Bone marrow (tissue), 2 donors: Measurements from ENCODE around the gene OR2AG2.

Experiments used
- DNase-seq, 2 donors: peaks; one replicate each; lab custom pipeline; 2025; lab: John Stamatoyannopoulos, UW

OR2AG2 gene

DNA sequence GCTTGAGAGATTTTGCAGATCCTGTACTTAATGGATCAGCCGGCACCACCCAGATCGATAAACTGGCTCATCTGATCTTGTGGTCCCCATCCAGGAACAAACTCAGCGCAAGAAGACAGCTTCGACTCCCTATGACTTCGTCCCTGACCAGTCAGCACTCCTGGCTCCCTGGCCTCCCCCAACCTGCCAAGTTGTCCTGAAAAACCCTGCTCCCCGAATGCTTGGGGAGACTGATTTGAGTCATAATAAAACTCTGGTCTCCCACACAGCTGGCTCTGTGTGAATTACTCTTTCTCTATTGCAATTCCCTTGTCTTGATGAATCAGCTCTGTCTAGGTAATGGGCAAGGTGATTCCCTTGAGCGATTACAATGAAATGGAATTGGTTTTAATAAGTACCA lies 29.5 kb downstream of the OR2AG2 start:
- no peak for DNase-seq

DNA sequence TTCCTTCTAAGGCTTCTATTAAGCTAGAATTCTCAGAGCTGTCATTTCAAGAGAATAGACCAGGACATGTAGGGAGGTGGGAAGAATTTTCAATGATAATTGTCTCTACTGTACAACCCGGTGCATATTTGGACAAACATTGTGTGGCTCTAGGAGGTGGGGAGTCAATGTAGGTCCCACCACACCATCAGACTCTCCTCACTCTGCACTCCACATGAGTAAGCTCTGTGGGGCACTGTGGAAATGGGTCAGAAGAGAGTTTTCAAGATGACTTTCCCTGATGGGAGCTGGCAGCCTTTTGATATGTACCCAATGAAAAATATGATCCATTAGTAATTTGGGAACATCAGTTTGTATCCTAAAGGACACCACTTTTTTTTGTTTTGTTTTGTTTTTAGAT lies 33.2 kb downstream of the OR2AG2 start:
- DNase-seq, result no peak

DNA sequence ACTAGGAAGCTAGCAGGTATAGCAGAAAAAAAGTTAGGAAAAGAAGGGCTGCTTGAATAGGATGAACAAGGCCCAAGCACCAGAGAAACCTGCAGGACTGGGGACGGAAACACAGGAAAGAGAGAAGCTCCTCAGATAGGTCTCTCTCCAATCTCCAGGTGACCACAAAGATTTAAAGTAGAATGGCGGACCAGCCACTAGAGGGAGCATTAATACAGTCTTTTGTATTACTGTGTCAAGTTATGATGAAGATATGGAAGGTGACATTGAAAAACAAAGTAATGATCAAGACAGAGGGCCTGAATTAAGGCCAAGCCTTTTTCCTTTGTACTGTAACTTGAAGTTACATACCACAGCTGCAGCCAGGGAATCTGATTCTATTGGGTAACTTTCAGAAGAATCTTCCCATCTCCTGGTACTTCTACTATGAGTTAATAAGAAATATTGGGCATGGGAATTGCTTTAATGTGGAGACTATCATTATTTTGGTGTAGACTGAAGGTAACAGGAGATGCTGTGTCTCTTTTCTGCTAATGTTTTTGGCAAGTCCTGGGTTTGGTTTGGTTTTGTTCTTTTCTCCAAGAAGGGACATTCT lies 33.8 kb downstream of the OR2AG2 start:
- DNase-seq, result peak in 1 of 2 donors; percentile 80

DNA sequence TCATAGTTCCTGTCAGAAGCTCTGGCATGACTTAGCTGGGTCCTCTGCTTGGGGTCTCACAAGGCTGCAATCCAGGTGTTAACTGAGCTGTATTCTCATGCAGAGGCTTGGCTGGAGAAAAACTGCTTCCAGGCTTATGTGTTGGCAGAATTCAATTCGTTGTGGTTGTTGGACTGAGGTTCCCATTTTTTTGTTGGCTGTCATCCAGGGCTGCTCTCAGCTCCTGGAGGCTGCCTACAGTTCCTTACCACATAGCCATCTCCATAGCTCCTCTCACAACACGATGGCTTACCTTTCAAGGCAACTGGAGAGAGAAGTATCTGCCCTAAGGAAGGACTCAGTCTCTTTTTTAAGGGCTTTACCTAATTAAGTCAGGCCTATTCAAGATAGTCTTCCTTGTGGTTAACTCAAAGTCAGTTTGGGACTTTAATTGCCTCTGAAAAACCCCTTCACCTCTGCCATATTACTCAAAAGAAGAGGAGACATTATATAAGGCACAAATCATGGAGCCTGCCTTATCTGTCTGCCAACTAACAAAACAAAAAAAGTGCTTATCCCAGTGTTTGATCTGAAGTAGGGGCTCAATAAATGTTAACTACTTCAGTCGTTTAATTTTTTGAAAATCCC lies 35.2 kb downstream of the OR2AG2 start:
- DNase-seq, result peak in 1 of 2 donors; percentile 8

DNA sequence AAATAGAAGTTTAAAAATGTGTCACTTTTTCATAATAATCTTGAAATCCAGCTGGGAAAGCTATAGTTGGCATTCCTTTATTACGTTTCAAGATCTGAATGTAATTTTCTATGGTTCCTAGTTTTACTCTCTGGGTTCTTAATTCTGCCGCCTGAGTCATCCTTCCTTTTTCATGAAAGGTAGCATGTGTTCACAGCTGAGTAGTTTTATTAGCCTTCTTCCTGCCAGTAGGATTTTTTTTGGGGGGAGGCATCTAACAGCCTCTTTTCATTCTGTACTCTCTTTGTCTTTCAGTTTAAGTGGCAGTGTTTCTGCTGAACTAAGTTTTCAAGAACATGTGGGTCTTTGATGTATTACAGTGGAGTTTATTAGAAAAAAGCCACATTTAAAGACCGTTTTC lies 36.5 kb downstream of the OR2AG2 start:
- DNase-seq, result peak in 1 of 2 donors; percentile 74

DNA sequence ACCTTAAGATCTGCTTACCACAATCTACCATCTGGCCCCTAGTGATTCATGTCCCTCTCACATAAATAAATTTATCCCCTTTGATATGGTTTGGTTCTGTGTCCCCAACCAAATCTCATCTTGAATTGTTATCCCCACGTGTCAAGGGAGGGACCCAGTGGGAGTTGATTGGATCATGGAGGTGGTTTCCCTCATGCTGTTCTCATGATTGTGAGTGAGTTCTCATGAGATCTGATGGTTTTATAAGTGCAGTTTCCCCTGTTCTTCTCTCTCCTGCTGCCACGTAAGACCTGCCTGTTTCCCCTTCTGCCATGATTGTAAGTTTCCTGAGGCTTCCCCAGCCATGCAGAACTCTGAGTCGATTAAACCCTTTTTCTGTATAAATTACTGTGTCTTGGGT lies 37.2 kb downstream of the OR2AG2 start:
- no peak for DNase-seq

DNA sequence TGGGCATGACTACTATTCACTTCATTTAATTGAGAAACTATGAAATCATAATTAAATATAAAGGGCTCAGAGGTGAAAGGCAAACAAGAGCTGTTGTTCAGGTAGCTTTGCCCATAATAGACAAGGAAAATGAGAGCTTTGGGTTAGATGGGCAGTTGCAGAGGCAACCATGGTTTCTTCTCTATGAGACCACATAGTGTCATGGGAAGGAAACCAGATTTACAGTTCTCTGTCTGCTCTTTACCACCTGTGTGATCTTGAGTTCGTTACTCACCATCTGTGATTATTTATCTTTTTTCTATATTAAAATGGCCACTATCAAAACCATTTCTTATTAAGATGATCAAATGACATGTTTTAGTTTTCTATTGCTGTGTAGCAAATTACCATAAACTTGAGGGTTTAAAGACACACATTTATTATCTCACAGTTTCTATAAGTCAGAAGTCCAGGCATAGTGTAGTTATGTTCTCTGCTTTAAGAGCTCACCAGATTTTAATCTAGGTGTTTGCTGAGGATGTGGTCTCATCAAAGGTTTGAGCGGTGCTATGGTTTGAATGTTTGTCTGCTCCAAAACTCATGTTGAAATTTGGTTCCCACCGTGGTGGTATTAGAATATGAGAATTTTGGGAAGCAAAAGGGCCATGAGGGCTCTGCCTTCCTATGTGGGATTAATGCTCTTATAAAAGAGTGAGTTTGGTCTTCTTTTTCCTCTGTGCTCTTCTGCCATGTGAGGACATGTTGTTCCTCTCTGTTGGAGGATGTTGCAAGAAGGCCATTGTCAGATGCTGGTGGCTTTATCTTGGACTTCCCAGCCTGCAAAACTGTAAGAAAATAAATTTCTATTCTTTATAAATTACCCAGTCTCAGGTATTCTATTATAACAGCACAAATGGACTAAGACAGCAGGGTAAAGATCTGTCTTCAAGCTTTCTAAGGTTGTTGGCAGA lies 38.2 kb downstream of the OR2AG2 start:
- no peak for DNase-seq

DNA sequence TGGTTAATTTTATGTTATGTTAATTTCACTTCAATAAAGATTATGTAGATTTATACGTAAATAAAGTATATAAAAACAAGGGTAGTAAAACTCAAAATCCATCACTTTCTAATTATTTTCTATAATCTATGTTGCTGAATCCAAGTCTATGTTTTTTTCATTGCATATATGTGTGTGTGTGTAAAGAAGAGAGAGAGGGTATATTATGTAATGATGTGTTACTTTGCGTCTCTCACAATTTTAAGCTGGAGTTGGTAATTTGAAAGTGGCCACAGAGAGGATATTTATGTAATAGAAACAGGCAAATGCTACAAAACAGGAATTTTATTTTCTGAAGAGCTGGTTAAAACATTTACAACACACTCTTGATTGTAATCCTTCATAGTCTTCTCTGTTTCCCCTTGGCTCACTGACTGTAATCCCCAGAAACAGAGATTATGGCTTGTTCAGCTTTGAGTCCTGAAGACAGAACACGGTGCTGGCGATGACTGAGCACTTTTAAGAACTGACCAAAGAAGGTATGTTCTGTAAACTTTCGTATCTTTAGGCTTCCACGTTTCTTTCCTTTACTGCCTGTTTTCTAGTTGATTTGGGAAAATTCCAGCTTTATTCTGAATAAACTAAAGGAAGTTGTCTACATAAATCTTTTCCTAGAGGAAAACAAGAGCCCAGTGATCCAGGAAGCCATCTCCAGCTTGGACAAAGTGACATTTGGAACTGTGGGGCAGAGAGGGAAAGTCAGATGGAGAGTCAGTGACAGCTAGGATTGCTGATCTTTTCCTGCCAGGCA lies 43.6 kb downstream of the OR2AG2 start:
- DNase-seq, result no peak

DNA sequence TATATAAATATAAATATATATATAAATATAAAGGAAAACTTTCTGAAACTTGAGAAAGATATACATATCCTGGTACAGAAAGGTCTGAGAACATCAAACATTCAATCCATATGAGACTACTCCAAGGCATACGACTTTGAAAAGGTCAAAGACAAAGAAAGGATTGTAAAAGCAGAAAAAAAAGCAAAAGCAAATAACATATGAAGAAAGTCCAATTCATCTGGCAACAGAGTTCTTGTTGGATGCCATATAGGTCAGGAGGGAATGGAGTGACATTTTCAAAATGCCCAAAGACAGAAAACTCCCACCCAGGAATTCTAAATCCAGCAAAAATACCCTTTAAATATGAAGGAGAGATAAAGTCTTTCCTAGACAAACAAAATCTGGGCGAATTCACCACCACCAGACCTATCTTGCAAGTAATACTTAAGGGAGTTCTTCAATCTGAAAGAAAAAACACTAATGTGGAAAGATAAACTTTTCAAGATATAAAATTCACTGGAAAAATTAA lies 46.3 kb downstream of the OR2AG2 start:
- no peak for DNase-seq

DNA sequence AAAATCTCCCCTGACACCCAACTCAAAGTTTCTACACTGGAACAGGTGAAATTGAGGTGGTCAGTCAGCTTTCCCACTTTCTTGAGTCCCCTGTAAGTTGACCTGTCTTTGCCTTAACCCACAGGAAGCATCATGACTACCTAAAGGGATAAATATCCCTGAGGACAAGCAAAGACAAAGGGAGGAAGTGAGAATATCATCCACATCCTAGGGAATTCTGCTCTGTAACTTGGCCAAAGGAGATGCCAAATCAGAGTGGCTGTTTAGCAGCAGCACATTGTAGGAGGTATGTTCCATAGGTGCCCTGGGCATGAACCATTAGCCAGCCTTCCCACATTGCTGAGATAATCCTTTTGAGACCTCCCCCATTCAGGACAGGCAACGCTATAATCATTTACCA lies 47.8 kb downstream of the OR2AG2 start:
- no peak for DNase-seq

DNA sequence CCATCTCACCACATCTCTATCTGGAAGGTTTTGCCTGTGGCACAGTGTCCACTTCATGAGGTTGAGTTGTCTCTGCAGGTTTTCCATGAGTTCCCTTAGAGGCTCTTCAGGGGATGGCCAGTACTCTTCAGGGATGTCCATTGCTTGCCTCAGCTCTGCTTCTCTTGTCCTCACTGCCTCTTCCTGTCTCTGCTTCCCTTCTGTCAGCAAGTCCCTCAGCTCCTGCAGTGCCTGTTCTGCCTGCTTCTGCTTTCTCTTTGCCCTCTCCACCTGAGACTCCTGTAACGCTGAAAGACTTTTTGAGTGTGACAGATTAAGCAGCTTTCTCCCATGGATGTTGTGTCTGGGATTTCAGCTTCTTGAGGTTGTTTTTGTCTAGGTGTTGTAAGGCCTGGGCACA lies 50.4 kb downstream of the OR2AG2 start:
- no peak for DNase-seq

DNA sequence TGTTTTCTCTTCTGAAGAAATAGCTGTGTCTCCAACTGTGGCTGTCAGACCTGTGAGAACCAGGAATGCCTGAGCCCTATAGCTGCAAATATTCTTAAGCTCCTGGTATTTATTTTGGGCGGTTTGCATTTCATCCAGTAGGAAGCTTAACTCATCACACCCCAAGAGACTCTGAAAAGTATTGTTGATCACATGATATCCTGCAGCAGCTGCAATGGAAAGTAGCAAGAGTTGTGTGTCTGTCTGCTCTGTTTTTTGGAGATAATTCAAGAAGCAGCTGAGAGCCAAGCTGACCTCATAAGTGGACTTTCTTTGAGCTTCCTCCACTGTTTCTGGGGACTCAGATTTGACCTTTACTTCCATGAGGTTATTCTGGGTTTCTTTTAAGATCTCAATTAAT lies 52.2 kb downstream of the OR2AG2 start:
- no peak for DNase-seq

DNA sequence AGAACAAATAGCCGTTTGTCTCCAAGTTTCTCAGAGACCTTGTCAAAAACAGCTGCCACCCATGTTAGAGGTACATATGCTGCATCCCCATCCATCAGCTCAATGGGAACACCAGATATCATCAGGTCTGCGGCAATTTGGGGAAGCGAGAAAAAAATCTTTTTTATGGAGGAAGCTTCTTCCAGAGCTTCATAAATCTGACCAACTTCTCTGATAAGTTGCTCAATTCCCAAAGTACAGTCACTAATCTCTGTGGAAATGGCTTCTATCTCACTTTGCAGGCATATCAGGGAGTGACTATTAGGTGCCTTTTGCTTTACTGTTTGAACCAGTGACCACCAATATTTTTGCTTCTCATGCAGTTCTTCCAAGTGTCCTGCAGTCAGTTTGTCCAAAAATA lies 54.4 kb downstream of the OR2AG2 start:
- DNase-seq, result no peak
